Activated CD4-positive, CD25-positive, alpha-beta regulatory T cell (primary cell): ENCODE measurements around the gene PAFAH1B2.

Experiments
- DNase-seq, 4 experiments: peaks; one replicate each; lab custom pipeline; 2025; lab: John Stamatoyannopoulos, UW

Gene PAFAH1B2

GRCh38 chr11:117221775-117222517 is 77.9 kb downstream of the PAFAH1B2 start:
- no peak for DNase-seq

- DNase-seq, result no peak
These were observed 79.1 kb downstream of the PAFAH1B2 start for GRCh38 chr11:117222991-117223740.

GRCh38 chr11:117223741-117224689 is 79.9 kb downstream of the PAFAH1B2 start:
- DNase-seq, result no peak

- no peak for DNase-seq
These were observed 81.6 kb downstream of the PAFAH1B2 start for GRCh38 chr11:117225553-117226170.
